ENCODE data around the gene SLC16A3.

Gene SLC16A3

GRCh38 chr17:82219753-82220709 lies 8.8 kb upstream of the SLC16A3 start:
- H3K4me3 Mint-ChIP-seq: no peak overlapping the region
- H3K36me3 Mint-ChIP-seq (ENCODE audit: low read depth): no peaks in the 10 kb centered on the region
- peaks cover 4% of the 10 kb centered on the region for H3K9me3 Mint-ChIP-seq
- no peak overlapping the region for H3K27ac Mint-ChIP-seq
- no peak for TF ChIP-seq CTCF (IDR thresholded peaks at IDR 0.05; ENCODE audit: unreplicated experiment in 3 of 3)
- H3K27me3 Mint-ChIP-seq (ENCODE audit: low read depth): peaks cover 6% of the 10 kb centered on the region
- H3K4me1 Mint-ChIP-seq: no peaks in the 10 kb centered on the region

GRCh38 chr17:82221341-82221902 lies 7.4 kb upstream of the SLC16A3 start:
- peaks cover 4% of the 10 kb centered on the region for H3K9me3 Mint-ChIP-seq
- no peak for TF ChIP-seq CTCF (IDR thresholded peaks at IDR 0.05; ENCODE audit: unreplicated experiment in 3 of 3)

GRCh38 chr17:82222816-82223215 lies 6.0 kb upstream of the SLC16A3 start:
- Mint-ChIP-seq H3K36me3 (ENCODE audit: low read depth) (no peaks in the 10 kb centered on the region), H3K4me3 (no peak overlapping the region), H3K9me3 (peaks cover 4% of the 10 kb centered on the region), H3K27ac (no peak overlapping the region), H3K4me1 (no peaks in the 10 kb centered on the region), H3K27me3 (ENCODE audit: low read depth) (peaks cover 15% of the 10 kb centered on the region)
- no peak for TF ChIP-seq CTCF (IDR thresholded peaks at IDR 0.05; ENCODE audit: unreplicated experiment in 3 of 3)

More at GRCh38 chr17:82221341-82221902, 7.4 kb upstream of the SLC16A3 start:
- Mint-ChIP-seq H3K4me1 (no peaks in the 10 kb centered on the region), H3K36me3 (ENCODE audit: low read depth) (no peaks in the 10 kb centered on the region), H3K4me3 (peak overlapping the region in 2 of 3 experiments; percentile 4 to 12), H3K27me3 (ENCODE audit: low read depth) (peaks cover 6% of the 10 kb centered on the region), H3K27ac (peak overlapping the region in 1 of 3 experiments; percentile 65)

DNA sequence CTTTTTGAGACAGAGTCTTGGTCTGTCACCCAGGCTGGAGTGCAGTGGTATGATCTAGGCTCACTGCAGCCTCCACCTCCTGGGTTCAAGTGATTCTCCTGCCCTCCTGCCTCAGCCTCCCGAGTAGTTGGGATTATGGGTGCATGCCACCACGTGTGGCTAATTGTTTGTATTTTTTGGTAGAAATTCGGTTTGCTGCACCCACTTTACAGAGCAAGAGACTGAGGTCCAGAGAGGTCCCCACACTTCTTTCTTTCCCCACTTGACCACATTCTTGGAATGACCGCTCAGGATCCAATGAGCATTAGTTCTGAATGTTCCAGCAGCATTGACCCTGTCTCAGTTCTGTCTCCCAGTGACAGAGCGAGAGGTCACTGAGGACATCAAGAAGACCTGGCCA lies 5.3 kb upstream of the SLC16A3 start:
- Mint-ChIP-seq H3K27me3 (ENCODE audit: low read depth) (peaks cover 15% of the 10 kb centered on the region), H3K27ac (no peak overlapping the region), H3K4me3 (peak overlapping the region in 2 of 3 experiments; percentile 15 to 29), H3K9me3 (peaks cover 4% of the 10 kb centered on the region), H3K4me1 (no peaks in the 10 kb centered on the region), H3K36me3 (ENCODE audit: low read depth) (no peaks in the 10 kb centered on the region)
- no peak for TF ChIP-seq CTCF (IDR thresholded peaks at IDR 0.05; ENCODE audit: unreplicated experiment in 3 of 3)

- Mint-ChIP-seq H3K27me3 (ENCODE audit: low read depth) (peaks cover 17% of the 10 kb centered on the region), H3K27ac (no peak overlapping the region), H3K4me3 (no peak overlapping the region), H3K4me1 (no peaks in the 10 kb centered on the region), H3K9me3 (peaks cover 4% of the 10 kb centered on the region), H3K36me3 (ENCODE audit: low read depth) (no peaks in the 10 kb centered on the region)
- TF ChIP-seq CTCF (IDR thresholded peaks at IDR 0.05; ENCODE audit: unreplicated experiment in 3 of 3): no peak
Observed at GRCh38 chr17:82224666-82225065, 4.2 kb upstream of the SLC16A3 start.
